EL (cell line): ENCODE data around the gene AIFM3.
"Not testable (repeated sequence)": the region's sequence is repeated elsewhere in the genome, so short reads cannot be mapped to it uniquely, and the experiment has no call there.

Source experiments
- DNase-seq: peaks from one replicate; pipeline ENCODE4 v3.0.0-alpha.2; 2016

AIFM3 gene

GRCh38 chr22:20966883-20967696, at the start of gene AIFM3:
TSS of gene AIFM3 (plus strand) at chr22:20967255. CDS start at chr22:20967945, 690 bp downstream.
- no peak for DNase-seq

GRCh38 chr22:20918663-20919218, 48.3 kb upstream of the AIFM3 start:
- DNase-seq, result peak; percentile 24

DNA sequence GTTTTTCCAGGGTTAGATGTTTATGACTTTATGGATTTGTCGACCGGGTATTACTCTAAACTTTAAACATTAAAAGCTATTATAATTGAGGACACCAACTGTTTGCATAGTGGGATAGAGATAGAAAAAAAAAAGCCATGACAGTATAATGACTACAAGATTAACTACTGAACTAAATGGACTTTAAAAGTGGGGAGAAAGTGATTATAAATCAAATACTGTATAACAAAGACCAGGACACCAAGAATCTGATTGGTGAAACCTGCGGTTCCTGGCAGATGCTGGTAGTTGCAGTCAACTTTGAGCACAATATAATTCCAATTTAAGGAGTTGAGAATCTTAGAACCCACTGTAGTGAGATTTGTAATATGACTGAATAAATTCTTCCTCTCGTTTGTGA, 47.3 kb upstream of the AIFM3 start:
- DNase-seq, result no peak

GRCh38 chr22:20920881-20921203, 46.2 kb upstream of the AIFM3 start:
- no peak for DNase-seq

GRCh38 chr22:20922141-20922751, 44.8 kb upstream of the AIFM3 start:
- DNase-seq, result peak; percentile 53

GRCh38 chr22:20926243-20926642, 40.8 kb upstream of the AIFM3 start:
- DNase-seq, result no peak

DNA sequence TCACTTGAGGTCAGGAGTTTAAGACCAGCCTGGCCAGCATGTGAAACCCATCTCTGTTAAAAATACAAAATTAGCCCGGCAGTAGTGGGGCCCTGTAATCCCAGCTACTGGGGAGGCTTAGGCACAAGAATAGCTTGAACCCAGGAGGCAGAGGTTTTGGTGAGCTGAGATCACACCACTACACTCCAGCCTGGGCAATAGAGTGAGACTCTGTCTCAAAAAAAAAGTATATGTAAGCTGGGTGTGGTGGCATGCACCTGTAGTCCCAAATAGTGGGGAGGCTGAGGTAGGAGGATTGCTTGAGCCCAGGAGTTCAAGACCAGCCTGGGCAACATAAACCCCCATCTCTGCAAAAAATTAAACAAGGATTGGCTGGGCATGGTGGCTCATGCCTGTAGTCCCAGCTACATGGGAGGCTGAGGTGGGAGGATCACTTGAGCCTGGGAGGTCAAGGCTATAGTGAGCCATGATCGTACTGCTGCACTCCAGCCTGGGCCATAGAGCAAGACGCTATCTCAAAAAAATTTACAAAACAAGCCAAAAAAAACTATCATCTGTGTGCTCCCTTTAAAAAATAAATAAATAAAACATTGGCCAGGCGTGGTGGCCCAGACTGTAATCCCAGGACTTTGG, 39.0 kb upstream of the AIFM3 start:
- no peak for DNase-seq

DNA sequence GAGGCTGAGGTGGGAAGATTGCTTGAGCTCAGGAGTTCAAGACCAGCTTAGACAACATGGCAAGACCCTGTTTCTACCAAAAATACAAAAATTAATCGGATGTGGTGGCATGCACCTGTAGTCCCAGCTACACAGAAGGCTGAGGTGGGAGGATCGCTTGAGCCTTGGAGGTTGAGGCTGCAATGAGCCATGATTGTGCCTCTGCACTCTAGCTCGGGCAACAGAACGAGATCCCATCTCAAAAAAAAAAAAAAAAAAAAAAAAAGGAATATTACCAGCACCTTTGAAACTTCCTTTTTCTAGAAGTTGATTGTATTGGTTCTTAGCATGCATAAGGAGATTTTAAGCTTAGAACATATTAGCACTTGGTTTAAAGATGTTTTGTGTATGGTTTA, 38.5 kb upstream of the AIFM3 start:
- DNase-seq, result no peak

- no peak for DNase-seq
These were observed 37.1 kb upstream of the AIFM3 start for GRCh38 chr22:20930004-20930403.

GRCh38 chr22:20930435-20930834, 36.6 kb upstream of the AIFM3 start:
- DNase-seq, result not testable (repeated sequence)

- DNase-seq, result no peak
These were observed 35.9 kb upstream of the AIFM3 start for GRCh38 chr22:20931126-20931654.

DNA sequence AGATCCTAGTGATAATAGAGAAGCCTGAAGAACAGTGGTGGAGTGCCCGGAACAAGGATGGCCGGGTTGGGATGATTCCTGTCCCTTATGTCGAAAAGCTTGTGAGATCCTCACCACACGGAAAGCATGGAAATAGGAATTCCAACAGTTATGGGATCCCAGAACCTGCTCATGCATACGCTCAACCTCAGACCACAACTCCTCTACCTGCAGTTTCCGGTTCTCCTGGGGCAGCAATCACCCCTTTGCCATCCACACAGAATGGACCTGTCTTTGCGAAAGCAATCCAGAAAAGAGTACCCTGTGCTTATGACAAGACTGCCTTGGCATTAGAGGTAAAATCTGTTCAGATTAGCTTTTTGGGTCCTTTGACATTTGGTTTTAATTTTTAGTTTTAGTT, 33.1 kb upstream of the AIFM3 start:
- DNase-seq, result no peak

DNA sequence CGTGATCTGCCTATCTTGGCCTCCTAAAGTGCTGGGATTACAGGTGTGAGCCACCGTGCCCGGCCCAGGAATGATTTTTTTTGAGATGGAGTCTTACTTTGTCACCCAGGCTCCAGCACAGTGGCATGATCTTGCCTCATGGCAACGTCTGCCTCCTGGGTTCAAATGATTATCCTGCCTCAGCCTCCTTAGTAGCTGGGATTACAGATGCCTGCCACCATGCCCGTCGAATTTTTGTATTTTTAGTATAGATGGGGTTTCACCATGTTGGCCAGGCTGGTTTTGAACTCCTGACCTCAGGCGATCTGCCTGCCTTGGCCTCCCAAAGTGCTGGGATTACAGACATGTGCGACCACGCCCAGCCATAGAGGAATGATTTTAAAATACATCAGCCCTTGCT, 32.0 kb upstream of the AIFM3 start:
- not testable (repeated sequence) for DNase-seq

GRCh38 chr22:20935780-20936539, 31.1 kb upstream of the AIFM3 start:
- not testable (repeated sequence) for DNase-seq

DNA sequence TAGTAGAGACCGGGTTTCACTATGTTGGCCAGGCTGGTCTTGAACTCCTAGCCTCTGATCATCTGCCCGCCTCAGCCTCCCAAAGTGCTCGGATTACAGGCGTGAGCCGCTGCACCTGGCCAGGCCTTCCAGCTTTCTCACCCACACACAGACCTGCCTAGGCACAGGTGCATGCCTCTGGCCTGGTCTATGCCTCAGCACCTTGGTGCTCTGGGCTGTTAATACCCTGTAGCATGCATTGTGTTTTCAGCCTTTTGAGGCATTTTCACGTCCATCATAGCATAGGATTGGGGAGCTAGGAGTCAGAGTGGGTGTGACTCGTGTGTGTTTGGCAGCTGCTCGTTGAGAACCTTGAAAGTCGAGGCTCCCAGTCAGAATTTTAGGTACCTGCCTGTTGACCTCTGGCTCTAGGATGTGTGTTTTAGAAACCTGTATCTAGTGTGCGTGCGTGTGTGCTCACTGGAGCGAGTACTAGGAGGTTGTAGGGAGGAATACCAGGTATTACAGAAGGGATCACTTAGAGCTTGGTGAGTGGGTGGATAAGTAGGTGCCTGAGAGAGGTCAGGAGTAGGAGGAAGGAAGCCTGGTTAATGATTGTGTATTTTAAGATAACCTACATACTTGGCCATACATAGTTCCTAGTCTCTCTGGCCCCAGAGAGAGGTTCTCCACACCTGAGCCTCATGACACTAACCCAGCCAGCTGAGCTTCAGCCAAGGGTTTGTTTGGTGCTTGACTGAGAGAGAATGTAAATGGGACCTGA, 29.8 kb upstream of the AIFM3 start:
- DNase-seq, result no peak

DNA sequence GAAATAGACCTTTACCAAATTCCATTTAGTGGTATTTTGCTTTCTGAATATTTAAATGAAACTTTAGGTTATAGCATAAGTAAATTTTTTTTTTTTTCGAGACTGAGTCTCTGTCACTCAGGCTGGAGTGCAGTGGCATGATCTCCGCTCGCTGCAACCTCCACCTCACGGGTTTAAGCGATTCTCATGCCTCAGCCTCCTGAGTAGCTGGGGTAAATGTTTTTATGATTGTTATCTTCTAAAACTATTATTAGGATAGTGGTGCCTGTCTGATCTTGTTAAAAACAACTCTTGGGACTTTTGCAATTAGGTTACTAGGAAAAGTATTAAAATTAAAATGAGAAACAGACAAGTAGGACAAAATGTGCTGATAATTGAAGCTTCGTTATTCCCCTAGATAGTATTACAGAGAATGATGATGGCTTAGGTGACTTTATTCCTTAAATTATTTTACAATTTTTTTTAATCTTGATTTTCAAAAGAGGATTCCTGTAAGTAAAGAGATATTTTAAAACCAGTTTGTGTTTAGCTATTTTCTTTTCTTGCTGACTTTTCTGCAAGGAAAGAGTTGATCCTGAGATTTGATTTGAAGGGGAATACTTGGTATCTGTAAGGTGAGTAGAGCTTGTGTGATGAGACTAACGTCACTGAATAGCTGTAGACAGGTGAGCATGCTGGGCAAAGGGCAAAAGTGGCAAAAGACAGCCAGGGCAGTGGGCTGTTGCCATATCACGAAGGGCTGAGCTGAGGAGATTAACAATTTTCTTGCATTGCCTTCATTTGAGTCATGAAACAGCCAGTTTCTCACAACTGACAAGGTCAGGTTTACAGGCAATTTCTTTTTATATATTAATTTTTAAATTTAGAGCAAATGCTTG, 29.0 kb upstream of the AIFM3 start:
- no peak for DNase-seq

DNA sequence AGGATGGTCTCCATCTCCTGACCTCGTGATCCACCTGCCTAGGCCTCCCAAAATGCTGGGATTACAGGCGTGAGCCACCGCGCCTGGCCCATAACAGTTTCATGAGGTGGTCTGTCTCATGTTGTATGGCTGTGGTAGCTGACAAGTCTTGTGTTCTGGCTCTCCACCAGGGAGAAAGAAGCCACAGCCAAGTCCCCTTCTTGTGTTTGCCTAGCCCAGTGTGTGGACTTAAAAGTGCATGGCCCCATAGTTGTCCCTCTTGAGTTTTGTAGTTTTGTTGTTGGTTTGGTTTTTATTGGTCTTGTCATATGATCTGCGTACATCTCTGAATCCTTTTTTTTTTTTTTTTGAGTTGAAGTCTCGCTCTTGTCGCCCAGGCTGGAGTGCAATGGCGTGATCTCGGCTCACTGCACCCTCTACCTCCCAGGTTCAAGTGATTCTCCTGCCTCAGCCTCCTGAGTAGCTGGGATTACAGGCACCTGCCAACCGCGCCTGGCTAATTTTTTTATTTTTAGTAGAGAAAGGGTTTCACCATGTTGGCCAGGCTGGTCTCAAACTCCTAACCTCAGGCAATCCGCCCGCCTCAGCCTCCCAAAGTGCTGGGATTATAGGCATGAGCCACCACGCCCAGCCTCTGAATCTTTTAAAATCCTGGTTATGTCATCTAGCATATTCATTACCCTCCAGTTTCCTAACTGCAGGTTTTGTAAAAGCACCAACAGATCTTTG, 27.4 kb upstream of the AIFM3 start:
- not testable (repeated sequence) for DNase-seq

DNA sequence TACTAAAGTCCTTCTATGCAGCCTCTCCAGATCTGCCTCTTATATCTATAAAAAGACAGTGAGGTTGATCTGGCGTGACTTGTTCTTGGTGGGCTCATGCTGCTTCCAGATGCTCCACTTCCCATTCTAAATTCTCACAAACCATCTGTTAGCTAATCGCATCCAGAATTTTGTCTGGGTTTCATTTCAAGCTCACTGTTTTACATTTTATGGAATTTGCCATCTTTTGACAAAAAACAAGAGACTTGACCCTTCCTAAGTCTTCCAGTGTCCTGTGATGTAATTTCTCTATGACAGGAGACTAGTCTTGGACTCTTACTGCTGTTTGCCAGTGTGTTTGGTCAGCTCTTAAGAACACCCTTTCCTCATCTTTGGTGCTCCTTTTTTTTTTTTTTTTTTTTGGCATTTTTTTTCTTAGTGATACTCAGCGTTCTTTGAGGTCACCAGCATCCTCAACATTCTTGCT, 26.8 kb upstream of the AIFM3 start:
- DNase-seq, result no peak

GRCh38 chr22:20940904-20941385, 26.1 kb upstream of the AIFM3 start:
- no peak for DNase-seq
